Endometrial microvascular endothelial cells (primary cell): ENCODE measurements around the gene COL5A1. TPM values are rescaled to one million over a fixed set of nuclear protein-coding genes. Genes with fewer than 3 reads are reported as not detected.
"Not testable (repeated sequence)": the region's sequence is repeated elsewhere in the genome, so short reads cannot be mapped to it uniquely, and the experiment has no call there.

Source experiments
- in situ Hi-C: cut with HindIII; loops from 2 replicates; pipeline ENCODE4 v1.10.0; 2017; ENCODE audit warnings: low sequenced_read_pairs, low pct_unique_long_range_greater_than_20kb; ENCODE audit errors: inconsistent ontology term
- total RNA-seq: library from RNA; depleted of rRNA; stranded (reverse); fragments of >200 nt; gene quantifications from one replicate; pipeline ENCODE4 v1.2.3, GENCODE V29; 2015; ENCODE audit errors: inconsistent ontology term

COL5A1 gene
- total RNA-seq, 1 donor from 2014 or later: 23.8 TPM

GRCh38 chr9:134663753-134664415 lies 22.3 kb downstream of the COL5A1 start:
- in situ Hi-C loops: no loop called here

- in situ Hi-C loops: no loop called here
Observed at GRCh38 chr9:134664446-134664845, 22.8 kb downstream of the COL5A1 start.

GRCh38 chr9:134666208-134666607 lies 24.6 kb downstream of the COL5A1 start:
- in situ Hi-C loops: no loop called here

GRCh38 chr9:134666831-134667230 lies 25.2 kb downstream of the COL5A1 start:
- in situ Hi-C loops: no loop called here

GRCh38 chr9:134668977-134669376 lies 27.4 kb downstream of the COL5A1 start:
- in situ Hi-C loops: not testable (repeated sequence)

- in situ Hi-C loops: no loop called here
Observed at GRCh38 chr9:134669399-134669955, 27.9 kb downstream of the COL5A1 start.

GRCh38 chr9:134670042-134670525 lies 28.5 kb downstream of the COL5A1 start:
- in situ Hi-C loops: no loop called here

GRCh38 chr9:134670851-134671281 lies 29.3 kb downstream of the COL5A1 start:
- in situ Hi-C loops: no loop called here

GRCh38 chr9:134671341-134672113 lies 29.9 kb downstream of the COL5A1 start:
- in situ Hi-C loops: no loop called here

- in situ Hi-C loops: no loop called here
Observed at GRCh38 chr9:134676361-134676760, 34.8 kb downstream of the COL5A1 start.

- in situ Hi-C loops: no loop called here
Observed at GRCh38 chr9:134676886-134677285, 35.3 kb downstream of the COL5A1 start.

GRCh38 chr9:134677743-134678142 lies 36.1 kb downstream of the COL5A1 start:
- in situ Hi-C loops: no loop called here

GRCh38 chr9:134678206-134678605 lies 36.6 kb downstream of the COL5A1 start:
- in situ Hi-C loops: no loop called here

- in situ Hi-C loops: no loop called here
Observed at GRCh38 chr9:134678666-134679443, 37.3 kb downstream of the COL5A1 start.

- in situ Hi-C loops: no loop called here
Observed at GRCh38 chr9:134679616-134680392, 38.2 kb downstream of the COL5A1 start.

GRCh38 chr9:134680393-134681060 lies 38.9 kb downstream of the COL5A1 start:
- in situ Hi-C loops: no loop called here

- in situ Hi-C loops: no loop called here
Observed at GRCh38 chr9:134681061-134681661, 39.6 kb downstream of the COL5A1 start.

GRCh38 chr9:134682026-134682425 lies 40.4 kb downstream of the COL5A1 start:
- in situ Hi-C loops: no loop called here
